Endothelial cell of umbilical vein (primary cell): ENCODE data around the gene XRRA1. TPM values are rescaled to one million over a fixed set of nuclear protein-coding genes. Genes with fewer than 3 reads are reported as not detected.

Experiments
- BruUV-seq: library from RNA; stranded (reverse); fragments of 400-500 nt; replicated peaks from 2 replicates; lab custom pipeline; 2021; lab: Mats Ljungman, UMichigan
- CTCF ChIA-PET: fragments of 300-600, 350-600 bp; sonication (Branson Sonifier 250); formaldehyde crosslinking; loops from one replicate; lab custom pipeline; 2021; ENCODE audit warnings: antibody characterized with exemption, inconsistent platforms; lab: Charles Lee
- POLR2A ChIA-PET: fragments of 300-600, 350-600 bp; sonication (Branson Sonifier 250); formaldehyde crosslinking; loops from one replicate; lab custom pipeline; 2021; ENCODE audit warnings: antibody characterized with exemption, inconsistent platforms; lab: Charles Lee
- DNase-seq: peaks from one replicate; pipeline ENCODE4 v3.0.0-alpha.2; 2011; ENCODE audit warnings: low read depth, low spot score
- FAIRE-seq: peaks from 2 replicates; lab custom pipeline; 2011; peaks lifted over from hg19 to GRCh38; lab: Jason Lieb, UNC
- H2AFZ ChIP-seq: 2 replicates; pipeline ENCODE4 v1.6.0; 2012; ENCODE audit warnings: low read depth, low read length, control low read depth, inconsistent platforms
- H3K27ac ChIP-seq: 2 replicates; pipeline ENCODE4 v1.5.1; 2011; ENCODE audit warnings: low read depth, mild to moderate bottlenecking, control low read depth, low read length, moderate library complexity; ENCODE audit not compliant: insufficient read depth
- H3K27me3 ChIP-seq, 2 experiments: 2 replicates each; pipeline versions ENCODE4 v1.6.0 to v1.6.1; 2011; ENCODE audit warnings: low read length in 2 of 2, mixed read lengths in 1 of 2; ENCODE audit not compliant: control insufficient read depth in 2 of 2, insufficient read depth in 2 of 2
- H3K36me3 ChIP-seq, 2 experiments: 2 replicates in 1 of 2; 3 replicates in 1 of 2; pipeline ENCODE4 v1.5.1; 2011; ENCODE audit warnings: low read length in 2 of 2, mild to moderate bottlenecking in 1 of 2, moderate library complexity in 1 of 2; ENCODE audit not compliant: control insufficient read depth in 2 of 2, insufficient read depth in 2 of 2; ENCODE audit errors: extremely low read depth in 1 of 2
- H3K4me1 ChIP-seq: 3 replicates; pipeline ENCODE4 v1.5.1; 2011; ENCODE audit warnings: mild to moderate bottlenecking, low read length; ENCODE audit not compliant: control insufficient read depth, insufficient read depth; ENCODE audit errors: extremely low read depth
- H3K4me2 ChIP-seq: 2 replicates; pipeline ENCODE4 v1.6.1; 2011; ENCODE audit warnings: low read length, control low read depth, mixed read lengths; ENCODE audit not compliant: insufficient read depth
- H3K4me3 ChIP-seq, 3 experiments: fragments of 200-600 bp in 1 of 3; sonication (generic), shearing (Covaris generic) in 1 of 3; replicated peaks in 1 of 3; 2 replicates each; pipeline ENCODE4 v1.5.1; 2011 to 2016; ENCODE audit warnings: control low read depth in 3 of 3, low read length in 3 of 3, mild to moderate bottlenecking in 2 of 3, inconsistent platforms in 1 of 3, low read depth in 1 of 3, moderate library complexity in 1 of 3; ENCODE audit not compliant: insufficient read depth in 1 of 3
- H3K79me2 ChIP-seq: 2 replicates; pipeline ENCODE4 v1.6.0; 2012; ENCODE audit warnings: low read length, inconsistent platforms; ENCODE audit not compliant: control insufficient read depth, insufficient read depth
- H3K9ac ChIP-seq: replicated peaks from 2 replicates; pipeline ENCODE3; 2011; ENCODE audit warnings: low read length, control low read depth; ENCODE audit not compliant: insufficient read depth; ENCODE audit errors: extremely low read depth
- H3K9me1 ChIP-seq: replicated peaks from 3 replicates; pipeline ENCODE4 v1.6.0; 2011; ENCODE audit warnings: mild to moderate bottlenecking, low read length; ENCODE audit not compliant: control insufficient read depth, insufficient read depth; ENCODE audit errors: extremely low read depth
- H3K9me3 ChIP-seq: replicated peaks from 2 replicates; pipeline ENCODE4 v1.5.1; 2012; ENCODE audit warnings: low read length, inconsistent platforms; ENCODE audit not compliant: control insufficient read depth, insufficient read depth
- H4K20me1 ChIP-seq: replicated peaks from 2 replicates; pipeline ENCODE3; 2011; ENCODE audit warnings: mild to moderate bottlenecking, low read length; ENCODE audit not compliant: control insufficient read depth, insufficient read depth; ENCODE audit errors: extremely low read depth
- EZH2 ChIP-seq: IDR thresholded peaks from 2 replicates; pipeline ENCODE4 v1.6.1; 2012; ENCODE audit warnings: borderline replicate concordance, low read depth, mild to moderate bottlenecking, moderate library complexity, low read length, inconsistent platforms; ENCODE audit not compliant: severe bottlenecking
- FOS ChIP-seq: IDR thresholded peaks from 2 replicates; pipeline ENCODE4 v1.6.1; 2011; ENCODE audit warnings: mild to moderate bottlenecking, low read length, moderate library complexity, borderline replicate concordance; ENCODE audit not compliant: insufficient read depth
- GATA2 ChIP-seq: IDR thresholded peaks from 2 replicates; pipeline ENCODE4 v1.7.0; 2011; ENCODE audit warnings: low read depth, mild to moderate bottlenecking, moderate library complexity, mixed read lengths, low read length; ENCODE audit not compliant: insufficient read length, insufficient read depth
- JUN ChIP-seq: IDR thresholded peaks from 2 replicates; pipeline ENCODE4 v1.6.1; 2011; ENCODE audit warnings: borderline replicate concordance, low read depth; ENCODE audit not compliant: insufficient read length, insufficient read depth
- MAX ChIP-seq: IDR thresholded peaks from 2 replicates; pipeline ENCODE4 v1.6.1; 2011; ENCODE audit not compliant: insufficient read depth, insufficient read length
- MYC ChIP-seq: IDR thresholded peaks from one replicate; pipeline ENCODE4 v1.6.1; 2011; ENCODE audit warnings: mild to moderate bottlenecking, low read depth, low read length
- POLR2A ChIP-seq: IDR thresholded peaks from 2 replicates; pipeline ENCODE4 v1.6.1; 2012; ENCODE audit warnings: low read depth, mild to moderate bottlenecking, control low read depth, low read length
- POLR2AphosphoS5 ChIP-seq: IDR thresholded peaks from 2 replicates; pipeline ENCODE4 v1.6.1; 2012; ENCODE audit warnings: low read depth, mild to moderate bottlenecking, control low read depth, low read length, moderate library complexity; ENCODE audit not compliant: insufficient read depth
- dilution Hi-C: fragments of 300-500 bp; cut with MboI; formaldehyde crosslinking; loops from one replicate; pipeline ENCODE4 v1.15.0; 2019; ENCODE audit warnings: low sequenced_read_pairs; ENCODE audit not compliant: extremely low pct_ligation_motif_present
- intact Hi-C: fragments of 100-400 bp; cut with micrococcal nuclease; formaldehyde crosslinking; loops from one replicate; pipeline ENCODE4 v1.10.0; 2022
- polyA plus RNA-seq, 4 experiments: library from polyadenylated mRNA; depleted of rRNA in 3 of 4; stranded (reverse) in 3 of 4; unstranded in 1 of 4; fragments of >200 nt; gene quantifications; 2 replicates each; pipeline versions ENCODE4 v1.2.1 to v1.2.3, GENCODE V29; 2011 to 2012; ENCODE audit warnings: missing spikeins in 1 of 4
- total RNA-seq: library from RNA; stranded (reverse); gene quantifications from 2 replicates; pipeline ENCODE4 v1.2.3, GENCODE V29; 2021
- TF ChIP-seq, protein P1 (sequence below), 2 donors: IDR thresholded peaks; 1 replicate in 1 of 2; 2 replicates in 1 of 2; pipeline ENCODE4 v1.5.1; 2011; ENCODE audit warnings: low read length in 2 of 2, mild to moderate bottlenecking in 2 of 2, moderate library complexity in 2 of 2, control low read depth in 1 of 2, inconsistent platforms in 1 of 2, low read depth in 1 of 2; ENCODE audit not compliant: insufficient read depth in 1 of 2; ENCODE audit errors: extremely low read depth in 1 of 2

XRRA1 gene
- total and polyA plus RNA-seq, 2 donors (not counting 3 experiments of a cell fraction or from before 2014, with no cell fraction given), result 8.6 to 11.2 TPM

- Histone ChIP-seq H3K27ac (no peak overlapping the region), H3K36me3 (peaks cover 10 to 17% of the 10 kb centered on the region in 2 experiments), H3K9me3 (peaks cover 2% of the 10 kb centered on the region), H4K20me1 (no peaks in the 10 kb centered on the region), H3K27me3 (no peaks in the 10 kb centered on the region), H3K9ac (no peak overlapping the region), H3K4me3 (no peak overlapping the region), H3K79me2 (no peaks in the 10 kb centered on the region), H3K4me1 (no peaks in the 10 kb centered on the region), H3K4me2 (no peak overlapping the region), H3K9me1 (no peaks in the 10 kb centered on the region), H2AFZ (no peak overlapping the region)
- DNase-seq (no peak), FAIRE-seq (no peak)
- BruUV-seq, result no TSS peak
- intact Hi-C loops, result no loop called here
- dilution Hi-C loops, result loop anchor here (25.0 kb wide), 1 partner anchor 148 kb away; no protein-coding TSS in a partner anchor
- ChIA-PET POLR2A (no interaction called here), CTCF (no interaction called here)
- no peak for TF ChIP-seq MYC
- TF ChIP-seq JUN, result no peak
- TF ChIP-seq FOS, result no peak
- TF ChIP-seq EZH2, result no peak
- TF ChIP-seq POLR2AphosphoS5, result no peak
- TF ChIP-seq POLR2A, result no peak
- TF ChIP-seq MAX, result no peak
These were observed 88.1 kb downstream of the XRRA1 start for GRCh38 chr11:74860743-74861142.

- Histone ChIP-seq H3K9me3 (no peaks in the 10 kb centered on the region), H3K9me1 (no peaks in the 10 kb centered on the region), H3K27ac (no peak overlapping the region), H3K4me2 (no peak overlapping the region), H3K9ac (no peak overlapping the region), H3K27me3 (no peaks in the 10 kb centered on the region), H3K4me1 (no peaks in the 10 kb centered on the region), H3K36me3 (peaks cover 2 to 13% of the 10 kb centered on the region in 2 experiments), H3K4me3 (no peak overlapping the region), H2AFZ (no peak overlapping the region), H4K20me1 (no peaks in the 10 kb centered on the region), H3K79me2 (no peaks in the 10 kb centered on the region)
- dilution Hi-C loops, result loop anchor here (25.0 kb wide), 1 partner anchor 141 kb away; no protein-coding TSS in a partner anchor
- DNase-seq (no peak), FAIRE-seq (no peak)
- TF ChIP-seq POLR2AphosphoS5 (no peak), JUN (no peak), EZH2 (no peak), MAX (no peak), FOS (no peak), GATA2 (no peak), POLR2A (no peak), MYC (no peak)
- TF ChIP-seq, protein P1, sequence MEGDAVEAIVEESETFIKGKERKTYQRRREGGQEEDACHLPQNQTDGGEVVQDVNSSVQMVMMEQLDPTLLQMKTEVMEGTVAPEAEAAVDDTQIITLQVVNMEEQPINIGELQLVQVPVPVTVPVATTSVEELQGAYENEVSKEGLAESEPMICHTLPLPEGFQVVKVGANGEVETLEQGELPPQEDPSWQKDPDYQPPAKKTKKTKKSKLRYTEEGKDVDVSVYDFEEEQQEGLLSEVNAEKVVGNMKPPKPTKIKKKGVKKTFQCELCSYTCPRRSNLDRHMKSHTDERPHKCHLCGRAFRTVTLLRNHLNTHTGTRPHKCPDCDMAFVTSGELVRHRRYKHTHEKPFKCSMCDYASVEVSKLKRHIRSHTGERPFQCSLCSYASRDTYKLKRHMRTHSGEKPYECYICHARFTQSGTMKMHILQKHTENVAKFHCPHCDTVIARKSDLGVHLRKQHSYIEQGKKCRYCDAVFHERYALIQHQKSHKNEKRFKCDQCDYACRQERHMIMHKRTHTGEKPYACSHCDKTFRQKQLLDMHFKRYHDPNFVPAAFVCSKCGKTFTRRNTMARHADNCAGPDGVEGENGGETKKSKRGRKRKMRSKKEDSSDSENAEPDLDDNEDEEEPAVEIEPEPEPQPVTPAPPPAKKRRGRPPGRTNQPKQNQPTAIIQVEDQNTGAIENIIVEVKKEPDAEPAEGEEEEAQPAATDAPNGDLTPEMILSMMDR (IDR thresholded peaks at IDR 0.05; ENCODE audit: extremely low read depth in 1 of 2, insufficient read depth in 1 of 2, low read depth in 1 of 2, low read length in 2 of 2), result no peak
- intact Hi-C loops, result no loop called here
- ChIA-PET CTCF (interaction anchor here (0.6 kb wide), 1 partner anchor 11 kb away, joined by 3 read pairs; no protein-coding TSS in a partner anchor), POLR2A (no interaction called here)
- BruUV-seq, result no TSS peak
These were observed 95.7 kb downstream of the XRRA1 start for GRCh38 chr11:74853223-74853622.
